HAP-1 (cell line): ENCODE data around the gene BTBD2.

Experiments used
- DNase-seq, 2 experiments: peaks; one replicate each; pipeline ENCODE4 v3.0.0-alpha.2; 2016 to 2020; ENCODE audit warnings: low spot score in 2 of 2
- H3K27me3 ChIP-seq: fragments of 250-450 bp; sonication (Bioruptor Pico); 2 replicates; pipeline ENCODE4 v1.5.1; 2020; ENCODE audit warnings: low read depth, mild to moderate bottlenecking, moderate library complexity
- H3K36me3 ChIP-seq: fragments of 250-450 bp; sonication (Bioruptor Pico); replicated peaks from 2 replicates; pipeline ENCODE4 v1.5.1; 2020; ENCODE audit warnings: mild to moderate bottlenecking
- H3K4me1 ChIP-seq: fragments of 250-450 bp; sonication (Bioruptor Pico); 2 replicates; pipeline ENCODE4 v1.5.1; 2020; ENCODE audit warnings: mild to moderate bottlenecking
- H3K4me3 ChIP-seq: fragments of 250-450 bp; sonication (Bioruptor Pico); 2 replicates; pipeline ENCODE4 v1.5.1; 2020; ENCODE audit warnings: mild to moderate bottlenecking, moderate library complexity
- H3K9me3 ChIP-seq: fragments of 250-450 bp; sonication (Bioruptor Pico); 2 replicates; pipeline ENCODE4 v1.5.1; 2020; ENCODE audit warnings: mild to moderate bottlenecking, moderate library complexity
- in situ Hi-C: fragments of 300-500 bp; cut with MboI; formaldehyde crosslinking; loops from 3 replicates; pipeline ENCODE4 v1.14.3; 2020; ENCODE audit warnings: low sequenced_read_pairs, inconsistent platforms, mixed read lengths

The BTBD2 gene

DNA sequence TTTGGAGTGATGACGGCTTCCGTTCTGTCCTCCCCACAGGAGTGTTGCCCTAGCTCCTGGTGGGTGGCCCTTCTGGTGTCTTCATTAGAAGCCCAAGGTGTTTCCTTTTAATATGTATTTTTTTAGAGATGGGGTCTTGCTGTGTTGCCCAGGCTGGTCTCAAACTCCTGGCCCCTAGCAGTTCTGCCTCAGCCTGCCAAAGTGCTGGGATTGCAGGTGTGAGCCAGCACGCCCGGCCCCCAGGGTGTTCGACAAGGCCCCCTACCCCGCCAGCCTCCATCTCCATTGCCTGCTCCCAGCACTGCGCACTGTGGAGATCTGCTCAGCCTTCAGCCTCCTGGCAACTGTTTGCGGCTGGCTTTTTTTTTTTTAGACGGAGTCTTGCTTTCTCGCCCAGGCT lies 31.2 kb downstream of the BTBD2 start:
- H3K4me1 ChIP-seq = no peaks in the 10 kb centered on the region
- no peak for DNase-seq
- no peaks in the 10 kb centered on the region for H3K9me3 ChIP-seq
- no peak overlapping the region for H3K4me3 ChIP-seq
- H3K36me3 ChIP-seq = peaks cover 60% of the 10 kb centered on the region
- in situ Hi-C loops = no loop called here
- H3K27me3 ChIP-seq = no peaks in the 10 kb centered on the region

DNA sequence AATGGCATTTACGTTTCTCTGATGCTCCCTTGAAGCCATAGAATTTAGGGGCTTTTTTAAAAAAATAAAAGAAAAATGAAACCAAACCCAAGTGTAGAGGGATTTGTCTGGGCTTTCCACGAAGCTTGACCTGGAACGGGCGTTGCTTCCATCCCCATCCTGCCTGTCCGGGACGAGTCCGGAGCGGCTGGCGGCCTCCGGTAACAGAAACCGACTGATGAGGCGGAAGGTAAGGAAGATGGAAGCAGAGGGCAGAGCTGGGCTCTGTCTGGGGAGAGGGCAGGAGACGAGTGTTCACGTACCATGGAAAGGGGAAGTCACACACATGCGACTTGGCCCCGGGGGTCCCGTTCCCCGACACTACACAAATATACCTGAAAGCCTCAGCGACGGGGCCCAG lies 34.3 kb downstream of the BTBD2 start:
- H3K36me3 ChIP-seq = peaks cover 37% of the 10 kb centered on the region
- no peaks in the 10 kb centered on the region for H3K27me3 ChIP-seq
- no peaks in the 10 kb centered on the region for H3K4me1 ChIP-seq
- DNase-seq = no peak
- no peak overlapping the region for H3K4me3 ChIP-seq
- in situ Hi-C loops = no loop called here
- no peaks in the 10 kb centered on the region for H3K9me3 ChIP-seq

DNA sequence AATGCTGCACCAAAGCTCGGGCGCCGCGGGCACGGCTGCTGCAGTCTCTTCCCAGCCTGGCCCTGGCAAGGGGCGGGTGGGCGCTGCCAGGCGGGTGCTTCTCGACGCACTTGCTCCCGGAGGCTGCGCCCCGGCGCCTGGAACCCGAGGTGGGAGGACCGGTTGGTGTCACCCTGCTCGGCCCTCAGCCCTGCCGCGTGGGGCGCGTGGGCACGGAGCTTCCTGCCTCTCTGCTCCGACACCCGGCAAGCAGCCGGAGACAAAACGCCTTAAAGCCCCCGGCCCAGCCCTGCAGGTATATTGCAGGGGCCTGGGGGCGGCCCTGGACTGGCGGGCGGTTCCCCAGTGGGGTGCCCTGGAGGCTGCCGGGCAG lies 34.7 kb downstream of the BTBD2 start:
- no peaks in the 10 kb centered on the region for H3K9me3 ChIP-seq
- peaks cover 37% of the 10 kb centered on the region for H3K36me3 ChIP-seq
- in situ Hi-C loops = no loop called here
- no peaks in the 10 kb centered on the region for H3K4me1 ChIP-seq
- no peak for DNase-seq
- H3K27me3 ChIP-seq = no peaks in the 10 kb centered on the region
- H3K4me3 ChIP-seq = no peak overlapping the region

DNA sequence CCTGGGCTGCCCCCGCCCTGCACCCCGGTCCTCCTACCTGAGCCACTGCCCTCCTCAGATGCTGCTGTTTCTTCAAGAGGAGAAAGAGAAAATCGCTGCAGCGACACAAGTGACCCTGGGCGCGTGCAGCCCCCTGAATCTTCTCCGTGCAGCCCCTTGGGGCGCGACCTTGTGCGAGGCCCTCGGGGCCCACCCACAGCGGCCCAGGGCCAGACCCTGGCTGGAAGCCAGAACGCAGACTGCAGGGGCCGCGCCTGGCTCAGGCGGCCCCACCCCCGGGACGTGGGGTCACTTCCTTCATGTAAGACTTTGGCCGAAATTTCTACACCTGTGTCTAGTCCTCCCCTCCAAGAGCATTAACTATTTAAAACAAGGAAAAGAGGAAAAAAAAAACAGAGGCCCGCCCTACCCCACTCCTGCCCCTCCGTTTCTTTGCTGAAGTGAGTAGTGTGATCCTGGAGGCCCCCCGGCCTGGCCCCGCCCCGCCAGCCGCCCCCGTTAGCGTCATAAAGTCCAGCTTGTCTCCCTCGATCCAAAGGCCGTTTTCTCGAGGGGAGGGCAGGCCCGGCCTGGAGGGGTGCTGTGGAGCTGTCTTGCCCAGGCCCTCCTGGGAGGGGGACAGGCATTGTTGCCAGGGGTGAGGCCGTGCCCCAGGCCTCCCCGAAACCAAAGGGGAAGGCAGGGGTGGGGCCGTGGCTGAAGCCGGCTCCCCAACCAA lies 35.3 kb downstream of the BTBD2 start:
- H3K4me3 ChIP-seq = no peak overlapping the region
- in situ Hi-C loops = no loop called here
- DNase-seq = no peak
- no peaks in the 10 kb centered on the region for H3K4me1 ChIP-seq
- no peaks in the 10 kb centered on the region for H3K9me3 ChIP-seq
- no peaks in the 10 kb centered on the region for H3K27me3 ChIP-seq
- peaks cover 40% of the 10 kb centered on the region for H3K36me3 ChIP-seq

- no peak for DNase-seq
- no peaks in the 10 kb centered on the region for H3K9me3 ChIP-seq
- H3K4me1 ChIP-seq = no peaks in the 10 kb centered on the region
- H3K27me3 ChIP-seq = no peaks in the 10 kb centered on the region
- no peak overlapping the region for H3K4me3 ChIP-seq
- H3K36me3 ChIP-seq = peaks cover 41% of the 10 kb centered on the region
- in situ Hi-C loops = no loop called here
These were observed 35.9 kb downstream of the BTBD2 start for GRCh38 chr19:1979642-1980041.

GRCh38 chr19:1979017-1979416 lies 36.5 kb downstream of the BTBD2 start:
- no peak overlapping the region for H3K4me3 ChIP-seq
- H3K9me3 ChIP-seq = no peaks in the 10 kb centered on the region
- H3K4me1 ChIP-seq = no peaks in the 10 kb centered on the region
- in situ Hi-C loops = no loop called here
- H3K27me3 ChIP-seq = no peaks in the 10 kb centered on the region
- no peak for DNase-seq
- peaks cover 44% of the 10 kb centered on the region for H3K36me3 ChIP-seq

DNA sequence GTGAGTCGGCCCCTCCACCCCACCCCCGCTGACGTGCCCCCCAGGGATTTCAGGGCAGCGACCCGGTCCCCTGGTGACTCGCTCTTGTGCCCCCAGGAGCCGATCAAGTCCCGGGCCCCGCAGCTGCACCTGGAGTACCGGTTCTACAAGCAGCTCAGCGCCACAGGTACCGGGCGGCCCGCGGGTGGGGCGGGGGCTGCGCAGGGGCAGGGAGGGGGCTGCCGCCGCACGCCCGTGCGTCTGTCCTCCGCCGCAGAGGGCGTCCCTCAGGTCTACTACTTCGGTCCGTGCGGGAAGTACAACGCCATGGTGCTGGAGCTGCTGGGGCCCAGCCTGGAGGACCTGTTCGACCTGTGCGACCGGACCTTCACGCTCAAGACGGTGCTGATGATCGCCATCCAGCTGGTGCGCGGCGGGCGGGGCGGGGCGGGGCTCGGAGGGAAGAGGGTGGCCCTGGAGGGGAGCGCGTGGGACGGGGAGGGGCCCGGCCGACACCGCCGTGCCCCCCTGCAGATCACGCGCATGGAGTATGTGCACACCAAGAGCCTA lies 37.1 kb downstream of the BTBD2 start:
- H3K4me3 ChIP-seq = no peak overlapping the region
- no peaks in the 10 kb centered on the region for H3K27me3 ChIP-seq
- H3K9me3 ChIP-seq = no peaks in the 10 kb centered on the region
- no peaks in the 10 kb centered on the region for H3K4me1 ChIP-seq
- H3K36me3 ChIP-seq = peaks cover 49% of the 10 kb centered on the region
- DNase-seq = no peak
- in situ Hi-C loops = no loop called here

DNA sequence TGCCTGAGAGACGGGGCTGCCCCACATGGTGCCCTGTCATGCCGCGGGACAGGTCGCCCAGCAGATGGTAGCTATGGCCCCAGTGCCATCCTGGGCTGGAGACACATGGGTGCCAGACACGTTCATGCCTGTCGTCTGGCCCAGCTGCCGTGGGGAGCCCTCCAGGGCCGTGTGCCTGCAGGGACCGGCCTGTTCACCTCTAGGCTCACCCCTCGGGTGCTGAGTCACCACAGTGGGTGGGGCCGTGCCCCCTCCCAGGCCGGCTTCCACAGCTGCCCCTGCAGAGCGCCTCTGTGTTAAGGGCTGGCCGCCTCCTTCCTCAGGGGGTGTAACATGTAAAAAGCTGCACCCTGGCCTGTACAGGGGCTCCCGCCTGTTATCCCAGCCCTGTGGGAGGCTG lies 38.4 kb downstream of the BTBD2 start:
- peaks cover 44% of the 10 kb centered on the region for H3K36me3 ChIP-seq
- no peaks in the 10 kb centered on the region for H3K27me3 ChIP-seq
- no peak for DNase-seq
- H3K9me3 ChIP-seq = no peaks in the 10 kb centered on the region
- H3K4me1 ChIP-seq = no peaks in the 10 kb centered on the region
- in situ Hi-C loops = no loop called here
- H3K4me3 ChIP-seq = no peak overlapping the region

GRCh38 chr19:1975162-1975480 lies 40.4 kb downstream of the BTBD2 start:
- Histone ChIP-seq H3K27me3 (no peaks in the 10 kb centered on the region), H3K4me3 (no peak overlapping the region), H3K4me1 (no peaks in the 10 kb centered on the region), H3K9me3 (no peaks in the 10 kb centered on the region), H3K36me3 (peaks cover 31% of the 10 kb centered on the region)
- in situ Hi-C loops = no loop called here
- no peak for DNase-seq

DNA sequence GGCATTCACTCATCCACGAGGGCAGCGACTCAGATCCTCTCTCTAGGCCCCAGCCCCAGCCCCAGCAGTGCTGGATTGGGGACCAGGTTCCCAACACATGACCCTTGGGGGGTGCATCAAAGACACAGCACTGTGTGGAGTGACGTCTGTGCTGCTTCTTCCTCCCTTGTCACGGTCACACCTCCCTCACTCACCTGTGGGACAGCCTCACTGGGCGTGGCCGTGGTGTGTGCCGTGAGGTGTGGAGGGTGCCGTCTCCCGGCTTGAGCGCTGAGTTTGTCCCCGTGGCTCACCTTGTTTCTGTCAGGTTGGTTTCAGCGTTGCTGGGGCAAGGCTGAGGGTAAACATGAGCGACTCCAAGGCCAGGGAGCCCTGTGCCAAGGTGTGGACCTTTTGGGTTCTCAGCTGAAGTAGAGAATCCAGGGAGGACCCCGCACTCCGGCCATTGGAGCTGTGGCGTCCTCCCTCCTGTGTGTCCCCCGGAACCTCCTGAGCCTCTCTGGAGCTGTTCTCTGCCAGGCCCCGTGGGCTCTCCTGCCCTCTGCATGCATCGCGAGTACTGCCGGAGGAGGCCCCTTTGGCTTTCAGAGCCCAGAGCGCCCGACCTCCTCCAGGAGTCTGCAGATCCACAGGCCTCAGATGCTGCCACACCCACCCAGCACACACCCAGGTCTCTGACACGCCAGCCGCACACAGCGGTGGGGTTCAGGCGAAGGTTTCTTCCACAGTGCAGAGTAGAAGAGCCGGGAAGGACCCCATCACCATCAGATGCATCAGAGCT lies 40.9 kb downstream of the BTBD2 start:
- H3K36me3 ChIP-seq = peaks cover 33% of the 10 kb centered on the region
- in situ Hi-C loops = no loop called here

DNA sequence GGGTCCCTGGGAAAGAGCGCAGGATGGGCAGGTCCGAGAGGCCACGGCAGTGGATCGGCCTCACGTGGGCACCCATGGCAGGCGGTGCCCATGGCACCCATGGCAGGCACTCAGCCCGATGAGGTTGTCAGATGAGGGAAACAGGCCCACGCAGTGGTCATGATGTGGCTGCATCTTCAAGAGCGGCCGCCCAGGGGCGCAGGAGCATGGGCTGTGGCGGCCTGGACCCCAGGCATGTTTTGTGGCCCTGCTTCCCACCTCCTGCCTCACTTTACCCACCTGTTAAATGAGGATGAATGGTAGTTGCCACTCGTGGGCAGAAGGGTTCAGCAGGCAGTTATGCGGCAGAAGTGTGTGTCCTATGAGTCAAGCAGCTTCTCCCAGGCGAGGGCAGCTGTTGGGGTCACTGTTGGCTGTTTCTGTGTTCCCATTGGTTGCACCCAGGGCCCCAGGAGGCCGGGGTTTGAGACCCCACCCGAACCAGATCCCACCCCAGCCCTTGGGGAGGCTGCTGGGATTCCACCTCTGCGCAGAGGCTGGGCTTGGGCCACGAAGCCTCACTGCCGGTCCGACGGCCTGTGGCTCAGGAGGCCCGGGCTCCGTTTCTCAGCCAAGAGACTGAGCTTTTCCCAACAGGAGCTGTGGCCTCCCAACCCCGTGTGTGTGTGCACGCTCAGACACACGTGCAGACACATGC lies 44.6 kb downstream of the BTBD2 start:
- Histone ChIP-seq H3K4me3 (no peak overlapping the region), H3K36me3 (peaks cover 30% of the 10 kb centered on the region), H3K9me3 (no peaks in the 10 kb centered on the region), H3K27me3 (no peaks in the 10 kb centered on the region), H3K4me1 (no peaks in the 10 kb centered on the region)
- in situ Hi-C loops = no loop called here
- DNase-seq = no peak

More for the DNA sequence above, 40.9 kb downstream of the BTBD2 start:
- DNase-seq = no peak
- Histone ChIP-seq H3K4me3 (no peak overlapping the region), H3K4me1 (no peaks in the 10 kb centered on the region), H3K9me3 (no peaks in the 10 kb centered on the region), H3K27me3 (no peaks in the 10 kb centered on the region)

- H3K36me3 ChIP-seq = peaks cover 23% of the 10 kb centered on the region
These were observed 45.3 kb downstream of the BTBD2 start for GRCh38 chr19:1970003-1970805.

GRCh38 chr19:1969176-1970002 lies 46.1 kb downstream of the BTBD2 start:
- H3K27me3 ChIP-seq = no peaks in the 10 kb centered on the region
- in situ Hi-C loops = no loop called here
- no peak overlapping the region for H3K4me3 ChIP-seq
- DNase-seq = no peak
- no peaks in the 10 kb centered on the region for H3K4me1 ChIP-seq
- H3K36me3 ChIP-seq = peaks cover 18% of the 10 kb centered on the region
- no peaks in the 10 kb centered on the region for H3K9me3 ChIP-seq

More at GRCh38 chr19:1970003-1970805, 45.3 kb downstream of the BTBD2 start:
- Histone ChIP-seq H3K4me1 (no peaks in the 10 kb centered on the region), H3K9me3 (no peaks in the 10 kb centered on the region), H3K4me3 (no peak overlapping the region), H3K27me3 (no peaks in the 10 kb centered on the region)
- DNase-seq = no peak
- in situ Hi-C loops = no loop called here
